Retinal pigment epithelial cell (primary cell): ENCODE results near the gene PHYH.
"Not testable (repeated sequence)": the region's sequence is repeated elsewhere in the genome, so short reads cannot be mapped to it uniquely, and the experiment has no call there.

Experiments
- DNase-seq: peaks from one replicate; pipeline ENCODE4 v3.0.0-alpha.2; 2010; ENCODE audit warnings: low read depth
- H3K4me3 ChIP-seq: 2 replicates; pipeline ENCODE4 v1.5.1; 2011; ENCODE audit warnings: mild to moderate bottlenecking, low read length, control low read depth, moderate library complexity
- TF ChIP-seq, protein P1 (sequence below): conservative IDR thresholded peaks from 2 replicates; pipeline ENCODE4 v1.5.1; 2011; ENCODE audit warnings: low read depth, low read length, control low read depth, inconsistent platforms

Gene PHYH

DNA sequence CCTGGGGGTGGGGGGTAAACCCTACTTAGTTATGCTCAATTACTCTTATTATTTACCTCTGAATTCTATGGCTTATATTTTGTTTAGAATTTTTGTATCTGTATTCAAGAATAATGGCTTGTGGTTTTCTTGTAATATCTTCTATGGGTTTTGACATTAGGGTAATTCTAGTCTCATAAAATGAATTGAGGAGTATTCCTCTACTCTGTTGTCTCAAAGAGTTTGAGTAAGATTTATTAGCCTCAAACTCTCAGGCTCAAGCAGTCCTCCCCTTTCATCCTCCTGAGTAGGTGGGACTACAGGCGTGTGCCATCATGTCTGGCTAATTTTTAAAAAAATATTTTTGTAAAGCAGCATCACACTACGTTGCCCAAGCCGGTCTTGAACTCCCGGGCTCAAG, 46.1 kb downstream of the PHYH start:
- TF ChIP-seq, protein P1, sequence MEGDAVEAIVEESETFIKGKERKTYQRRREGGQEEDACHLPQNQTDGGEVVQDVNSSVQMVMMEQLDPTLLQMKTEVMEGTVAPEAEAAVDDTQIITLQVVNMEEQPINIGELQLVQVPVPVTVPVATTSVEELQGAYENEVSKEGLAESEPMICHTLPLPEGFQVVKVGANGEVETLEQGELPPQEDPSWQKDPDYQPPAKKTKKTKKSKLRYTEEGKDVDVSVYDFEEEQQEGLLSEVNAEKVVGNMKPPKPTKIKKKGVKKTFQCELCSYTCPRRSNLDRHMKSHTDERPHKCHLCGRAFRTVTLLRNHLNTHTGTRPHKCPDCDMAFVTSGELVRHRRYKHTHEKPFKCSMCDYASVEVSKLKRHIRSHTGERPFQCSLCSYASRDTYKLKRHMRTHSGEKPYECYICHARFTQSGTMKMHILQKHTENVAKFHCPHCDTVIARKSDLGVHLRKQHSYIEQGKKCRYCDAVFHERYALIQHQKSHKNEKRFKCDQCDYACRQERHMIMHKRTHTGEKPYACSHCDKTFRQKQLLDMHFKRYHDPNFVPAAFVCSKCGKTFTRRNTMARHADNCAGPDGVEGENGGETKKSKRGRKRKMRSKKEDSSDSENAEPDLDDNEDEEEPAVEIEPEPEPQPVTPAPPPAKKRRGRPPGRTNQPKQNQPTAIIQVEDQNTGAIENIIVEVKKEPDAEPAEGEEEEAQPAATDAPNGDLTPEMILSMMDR, result no peak
- no peak overlapping the region for H3K4me3 ChIP-seq
- no peak for DNase-seq

DNA sequence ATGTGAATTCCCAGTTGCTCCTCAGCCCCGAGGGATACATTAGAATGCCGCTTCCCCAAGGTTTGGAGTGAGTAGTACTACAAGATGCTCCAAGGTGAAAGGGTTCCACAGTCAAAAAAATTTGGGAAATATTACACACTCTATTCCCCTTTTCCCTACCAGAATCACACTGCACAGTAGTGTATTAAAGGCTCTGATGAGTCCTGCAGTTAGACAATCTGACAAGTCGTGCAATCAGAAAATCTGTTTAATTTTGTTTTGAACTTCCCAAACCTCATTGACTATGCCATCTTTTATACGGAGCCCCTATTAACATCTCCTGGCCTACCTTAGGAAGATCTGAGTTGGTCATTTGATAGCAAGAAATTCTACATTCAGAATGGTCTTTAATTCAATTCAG, 52.1 kb downstream of the PHYH start:
- H3K4me3 ChIP-seq, result no peak overlapping the region
- no peak for DNase-seq
- TF ChIP-seq, protein P1, result no peak

DNA sequence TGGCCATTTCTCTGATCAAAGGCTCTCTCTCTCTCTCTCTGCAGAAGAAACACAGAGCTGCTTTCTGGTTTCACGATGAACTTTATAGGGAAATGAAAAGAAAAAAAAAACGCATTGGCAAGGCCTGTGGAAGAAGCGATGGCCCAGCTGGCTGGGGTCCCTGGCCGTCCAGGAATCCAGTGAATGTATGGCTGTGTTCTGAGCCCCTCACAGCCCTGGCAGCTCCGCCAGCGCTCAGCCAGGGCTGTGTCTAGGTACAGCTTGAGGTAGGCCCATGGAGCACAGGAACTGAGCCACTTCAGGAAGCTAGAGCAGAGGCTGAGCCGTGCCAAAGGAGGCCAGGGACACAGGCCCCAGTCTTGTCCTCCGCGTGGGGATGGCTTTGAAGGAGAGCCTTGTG, 52.6 kb downstream of the PHYH start:
- TF ChIP-seq, protein P1, result no peak
- H3K4me3 ChIP-seq, result no peak overlapping the region
- no peak for DNase-seq

DNA sequence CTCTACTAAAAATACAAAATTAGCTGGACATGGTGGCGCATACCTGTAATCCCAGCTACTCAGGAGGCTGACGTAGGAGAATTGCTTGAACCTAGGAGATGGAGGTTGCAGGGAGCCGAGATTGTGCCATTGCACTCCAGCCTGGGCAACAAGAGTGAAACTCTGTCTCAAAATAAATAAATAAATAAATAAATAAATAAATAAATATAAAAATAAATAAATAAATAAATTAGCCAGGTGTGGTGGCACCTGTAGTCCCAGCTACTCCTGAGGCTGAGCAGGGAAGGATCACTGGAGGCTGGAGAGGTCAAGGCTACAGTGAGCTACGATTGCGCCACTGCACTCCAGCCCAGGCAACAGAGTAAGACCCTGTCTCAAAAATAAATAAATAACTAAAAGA, 57.6 kb downstream of the PHYH start:
- H3K4me3 ChIP-seq, DNase-seq: not testable (repeated sequence)

DNA sequence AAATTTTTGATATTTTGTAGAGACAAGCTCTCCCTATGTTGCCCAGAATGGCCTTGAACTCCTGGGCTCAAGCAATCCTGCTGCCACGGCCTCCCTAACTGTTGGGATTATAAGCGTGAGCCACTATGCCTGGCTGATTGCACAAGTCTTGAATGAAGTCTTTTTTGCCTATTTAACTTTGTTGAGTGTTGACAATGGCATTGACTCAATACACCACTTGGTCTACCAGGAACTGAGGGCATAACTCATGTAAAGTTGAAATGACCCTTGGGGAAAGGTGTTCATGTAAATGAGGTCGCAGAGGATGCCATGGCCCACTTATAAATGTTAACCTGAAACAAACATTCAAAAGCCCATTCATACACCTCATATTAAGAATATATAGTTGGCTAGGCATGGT, 58.3 kb downstream of the PHYH start:
- TF ChIP-seq, protein P1, result no peak
- no peak for DNase-seq
- H3K4me3 ChIP-seq, result no peak overlapping the region

DNA sequence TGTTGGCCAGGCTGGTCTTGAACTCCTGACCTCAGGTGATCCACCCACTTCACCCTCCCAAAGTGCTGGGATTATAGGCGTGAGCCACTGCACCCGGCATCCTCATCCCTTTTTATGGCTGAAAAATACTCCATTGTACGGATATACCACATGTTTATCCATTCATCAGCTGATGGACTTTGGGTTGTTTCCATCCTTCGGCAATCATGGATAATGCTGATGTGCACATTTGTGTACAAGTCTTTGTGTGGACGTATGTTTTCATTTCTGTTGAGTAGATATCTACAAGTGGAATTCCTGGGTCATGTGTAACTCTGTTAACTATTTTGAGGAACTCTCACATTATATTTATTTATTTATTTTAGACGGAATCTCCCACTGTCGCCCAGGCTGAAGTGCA, 59.9 kb downstream of the PHYH start:
- TF ChIP-seq, protein P1, result no peak
- no peak for DNase-seq

DNA sequence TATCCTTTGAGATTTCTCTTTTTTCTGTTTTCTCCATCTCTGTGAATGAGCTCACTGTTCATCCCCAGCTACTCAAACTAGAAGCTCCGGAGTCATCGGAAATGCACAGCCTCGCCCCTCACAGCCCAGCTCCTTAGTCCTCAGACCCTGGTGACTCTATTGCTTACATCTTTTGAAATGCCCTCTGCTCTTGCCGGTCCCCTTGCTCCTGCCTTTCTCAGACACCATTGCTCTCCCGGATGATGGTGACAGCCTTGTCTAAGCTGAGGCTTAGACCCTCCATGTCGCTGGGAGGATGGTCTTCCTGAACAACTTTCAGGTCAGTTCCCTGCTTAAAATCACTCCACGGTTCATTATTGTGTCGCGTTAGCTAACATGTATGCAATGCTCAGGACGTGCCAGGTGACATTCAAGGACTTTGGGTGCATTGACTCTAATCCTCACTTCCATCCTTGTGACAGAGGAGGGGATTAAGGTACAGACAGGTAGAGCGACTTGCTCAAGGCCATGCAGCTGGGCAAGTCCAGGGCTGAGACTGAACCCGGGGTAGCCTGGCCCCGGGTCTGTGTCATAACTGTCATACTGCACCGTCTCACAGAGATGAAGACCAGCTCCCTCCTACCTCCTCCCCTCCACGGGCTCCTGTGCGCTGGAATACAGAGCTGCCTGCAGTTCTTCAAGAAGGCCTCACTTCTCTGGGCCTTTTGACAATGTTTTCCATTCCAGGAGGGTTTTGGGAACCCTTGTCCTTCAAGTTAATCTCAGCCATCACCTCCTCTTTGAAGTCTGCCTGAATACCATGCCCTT, 61.4 kb downstream of the PHYH start:
- TF ChIP-seq, protein P1, result no peak
- DNase-seq, result no peak
- no peak overlapping the region for H3K4me3 ChIP-seq

More for the DNA sequence above, 59.9 kb downstream of the PHYH start:
- H3K4me3 ChIP-seq, result no peak overlapping the region

DNA sequence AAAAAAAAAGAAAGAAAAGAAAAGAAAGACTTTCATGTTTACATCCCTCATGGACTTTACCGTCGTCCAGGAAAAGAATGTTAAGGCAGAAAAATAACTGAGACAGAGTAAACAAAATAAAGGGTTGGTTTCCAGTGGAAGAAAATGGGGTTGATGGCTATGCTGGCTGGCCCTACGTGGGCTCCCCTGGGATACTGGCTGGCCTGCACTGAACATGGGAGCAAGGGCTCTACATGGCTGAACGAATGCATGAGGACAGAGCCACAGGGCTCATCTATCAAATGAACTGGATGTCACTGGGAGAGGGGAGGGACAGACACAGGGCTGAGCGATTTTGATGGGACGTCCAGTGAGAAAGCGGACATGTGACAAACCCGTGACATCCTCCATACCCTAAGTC, 63.2 kb downstream of the PHYH start:
- TF ChIP-seq, protein P1, result no peak
- no peak for DNase-seq
- no peak overlapping the region for H3K4me3 ChIP-seq

DNA sequence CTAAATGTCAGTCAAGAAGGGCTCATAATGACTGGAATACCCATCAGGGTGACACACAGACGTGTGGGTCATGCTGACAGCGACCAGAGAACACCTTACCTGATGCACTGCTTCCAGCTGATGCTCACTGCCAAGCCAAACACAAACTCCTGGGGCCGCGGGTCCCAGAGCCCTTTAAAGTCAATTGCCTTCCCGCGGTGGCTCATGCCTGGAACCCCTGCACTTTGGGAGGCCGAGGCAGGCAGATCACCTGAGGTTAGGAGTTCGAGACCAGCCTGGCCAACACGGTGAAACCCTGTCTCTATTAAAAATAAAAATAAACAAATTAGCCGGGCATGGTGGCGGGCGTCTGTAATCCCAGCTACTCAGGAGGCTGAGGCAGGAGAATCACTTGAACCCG, 65.1 kb downstream of the PHYH start:
- not testable (repeated sequence) for DNase-seq, H3K4me3 ChIP-seq
